ENCODE results near the gene WFDC2.
A peak's percentile ranks its signal among the peaks of the same experiment; 100 is the strongest.

The WFDC2 gene

DNA sequence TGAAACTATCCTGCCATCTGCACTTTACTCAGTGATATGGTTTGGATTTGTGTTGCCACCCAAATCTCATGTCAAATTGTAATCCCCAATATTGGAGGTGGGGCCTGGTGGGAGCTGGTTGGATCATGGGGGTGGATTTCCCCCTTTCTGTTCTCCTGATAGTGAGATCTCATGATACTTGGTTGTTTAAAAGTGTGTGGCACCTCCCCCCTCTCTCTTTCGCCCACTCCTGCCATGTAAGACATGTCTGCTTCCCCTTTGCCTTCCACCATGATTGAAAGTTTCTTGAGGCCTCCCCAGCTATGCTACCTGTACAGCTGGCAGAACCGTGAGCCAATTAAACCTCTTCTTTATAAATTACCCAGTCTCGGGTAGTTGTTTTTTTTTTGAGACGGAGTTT, 35.6 kb upstream of the WFDC2 start:
- Histone ChIP-seq H3K27me3 (ENCODE audit: control insufficient read depth in 2 of 2, insufficient read depth in 2 of 2, low read length in 2 of 2) (no peaks in the 10 kb centered on the region), H3K9me3 (ENCODE audit: control insufficient read depth in 2 of 2, low read length in 2 of 2) (no peaks in the 10 kb centered on the region), H3K4me3 (ENCODE audit: low read length in 2 of 2) (no peak overlapping the region), H3K27ac (ENCODE audit: low read depth in 2 of 2, low read length in 2 of 2) (no peak overlapping the region), H3K36me3 (ENCODE audit: control insufficient read depth in 2 of 2, insufficient read depth in 2 of 2, low read length in 2 of 2) (peaks cover 2 to 3% of the 10 kb centered on the region in 2 donors), H3K9ac (ENCODE audit: low read depth in 1 of 2, low read length in 2 of 2) (no peak overlapping the region), H3K4me1 (ENCODE audit: control insufficient read depth in 2 of 2, insufficient read depth in 2 of 2, low read length in 2 of 2) (no peaks in the 10 kb centered on the region)

DNA sequence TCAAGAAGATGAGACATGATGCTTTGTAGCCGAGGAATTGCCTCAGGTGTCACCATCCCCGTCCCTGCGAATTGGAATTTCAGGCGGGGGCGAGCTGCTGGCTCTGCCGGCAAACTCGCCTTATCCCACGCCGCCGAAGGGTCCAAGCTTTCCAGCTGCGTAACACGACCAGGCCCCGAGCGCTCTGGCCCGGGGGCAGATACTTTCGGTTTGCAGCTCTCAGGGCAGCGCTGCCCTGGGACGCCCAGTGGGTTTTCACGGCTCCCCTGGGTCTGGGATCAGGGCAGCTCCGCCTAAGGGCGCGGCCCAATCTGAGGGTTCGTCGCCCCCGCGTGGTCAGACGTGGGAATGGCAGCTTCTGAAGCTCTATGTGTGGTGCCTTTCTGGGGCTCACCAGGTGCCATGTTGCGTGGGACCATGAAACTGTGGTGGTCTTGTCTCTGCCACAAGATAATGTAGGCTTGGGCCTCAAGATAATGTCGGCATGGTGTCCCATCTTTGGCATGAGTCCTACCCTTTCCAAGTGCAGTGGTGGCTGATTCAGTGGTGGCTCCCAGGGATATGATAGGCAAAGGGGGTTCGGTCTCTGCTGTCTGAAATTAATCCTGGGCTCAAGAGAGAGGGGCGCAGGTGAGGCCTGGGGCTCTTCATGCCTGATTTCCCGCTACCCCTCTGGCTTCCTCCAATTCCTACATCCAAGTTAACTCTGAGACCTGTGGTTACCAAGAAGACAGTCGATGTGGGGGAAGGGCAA, 32.6 kb upstream of the WFDC2 start:
- peak overlapping the region; percentile 69 to 77 for H3K27ac ChIP-seq (ENCODE audit: low read depth in 2 of 2, low read length in 2 of 2)
- H3K9me3 ChIP-seq (ENCODE audit: control insufficient read depth in 2 of 2, low read length in 2 of 2) = no peaks in the 10 kb centered on the region
- H3K4me3 ChIP-seq (ENCODE audit: low read length in 2 of 2) = peak overlapping the region; percentile 66 to 85
- peaks cover 2 to 3% of the 10 kb centered on the region in 2 donors for H3K36me3 ChIP-seq (ENCODE audit: control insufficient read depth in 2 of 2, insufficient read depth in 2 of 2, low read length in 2 of 2)
- peak overlapping the region; percentile 83 to 87 for H3K9ac ChIP-seq (ENCODE audit: low read depth in 1 of 2, low read length in 2 of 2)
- H3K4me1 ChIP-seq (ENCODE audit: control insufficient read depth in 2 of 2, insufficient read depth in 2 of 2, low read length in 2 of 2) = no peaks in the 10 kb centered on the region
- H3K27me3 ChIP-seq (ENCODE audit: control insufficient read depth in 2 of 2, insufficient read depth in 2 of 2, low read length in 2 of 2) = no peaks in the 10 kb centered on the region

DNA sequence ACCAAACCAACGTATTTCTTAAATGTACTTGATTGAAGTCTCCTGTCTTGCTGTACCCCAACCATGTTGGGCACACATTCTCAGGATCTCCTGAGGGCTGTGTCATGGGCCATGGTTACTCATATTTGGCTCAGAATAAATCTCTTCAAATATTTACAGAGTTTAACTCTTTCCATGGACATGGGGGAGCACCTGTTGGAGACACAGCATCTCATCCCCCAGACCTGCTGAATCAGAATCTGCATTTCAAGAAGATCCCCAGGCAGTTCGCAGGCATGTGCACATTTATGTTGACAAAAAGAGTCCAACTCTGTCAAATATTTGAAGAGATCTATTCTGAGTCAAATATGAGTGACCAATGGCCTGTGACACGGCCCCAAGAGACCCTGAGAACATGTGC, 29.1 kb upstream of the WFDC2 start:
- no peaks in the 10 kb centered on the region for H3K9me3 ChIP-seq (ENCODE audit: control insufficient read depth in 2 of 2, low read length in 2 of 2)
- no peaks in the 10 kb centered on the region for H3K4me1 ChIP-seq (ENCODE audit: control insufficient read depth in 2 of 2, insufficient read depth in 2 of 2, low read length in 2 of 2)
- H3K9ac ChIP-seq (ENCODE audit: low read depth in 1 of 2, low read length in 2 of 2) = no peak overlapping the region
- no peaks in the 10 kb centered on the region for H3K27me3 ChIP-seq (ENCODE audit: control insufficient read depth in 2 of 2, insufficient read depth in 2 of 2, low read length in 2 of 2)
- H3K27ac ChIP-seq (ENCODE audit: low read depth in 2 of 2, low read length in 2 of 2) = no peak overlapping the region
- H3K4me3 ChIP-seq (ENCODE audit: low read length in 2 of 2) = no peak overlapping the region
- no peaks in the 10 kb centered on the region for H3K36me3 ChIP-seq (ENCODE audit: control insufficient read depth in 2 of 2, insufficient read depth in 2 of 2, low read length in 2 of 2)

DNA sequence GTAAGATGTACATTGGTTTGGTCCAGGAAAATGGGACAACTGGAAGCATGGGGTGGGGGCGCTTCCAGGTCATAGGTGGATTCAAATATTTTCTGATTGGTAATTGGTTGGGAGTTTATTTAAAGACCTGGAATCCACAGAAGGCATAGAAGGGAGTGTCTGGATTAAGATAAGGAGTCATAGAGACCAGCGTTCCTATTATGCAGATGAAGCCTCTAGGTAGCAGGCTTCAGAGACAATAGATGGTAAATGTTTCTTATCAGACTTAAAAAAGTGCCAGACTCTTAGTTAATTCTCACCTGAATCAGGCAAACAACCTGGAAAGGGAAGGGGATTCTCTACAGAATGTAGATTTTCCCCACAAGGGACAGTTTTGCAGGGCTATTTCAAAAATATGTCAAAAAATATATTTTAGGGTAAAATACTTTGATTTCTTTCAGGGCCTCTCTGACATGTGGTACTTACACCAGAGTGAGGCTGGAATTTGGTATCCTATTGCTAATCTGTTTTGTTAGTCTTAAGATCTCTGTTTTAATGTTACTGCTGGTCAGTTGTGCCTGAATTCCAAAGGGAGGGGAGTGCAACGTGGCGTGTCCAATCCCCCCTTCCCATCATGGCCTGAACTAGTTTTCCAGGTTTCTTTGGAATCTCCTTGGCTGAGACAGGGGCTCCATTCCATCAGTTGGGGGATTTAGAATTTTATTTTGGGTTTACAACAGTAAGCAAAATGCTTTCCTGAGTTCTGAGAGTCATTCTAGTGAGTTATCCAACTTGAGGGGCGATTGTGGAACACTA, 28.5 kb upstream of the WFDC2 start:
- Histone ChIP-seq H3K9me3 (ENCODE audit: control insufficient read depth in 2 of 2, low read length in 2 of 2) (no peaks in the 10 kb centered on the region), H3K27me3 (ENCODE audit: control insufficient read depth in 2 of 2, insufficient read depth in 2 of 2, low read length in 2 of 2) (no peaks in the 10 kb centered on the region), H3K9ac (ENCODE audit: low read depth in 1 of 2, low read length in 2 of 2) (no peak overlapping the region), H3K4me3 (ENCODE audit: low read length in 2 of 2) (no peak overlapping the region), H3K4me1 (ENCODE audit: control insufficient read depth in 2 of 2, insufficient read depth in 2 of 2, low read length in 2 of 2) (no peaks in the 10 kb centered on the region), H3K27ac (ENCODE audit: low read depth in 2 of 2, low read length in 2 of 2) (no peak overlapping the region), H3K36me3 (ENCODE audit: control insufficient read depth in 2 of 2, insufficient read depth in 2 of 2, low read length in 2 of 2) (no peaks in the 10 kb centered on the region)

DNA sequence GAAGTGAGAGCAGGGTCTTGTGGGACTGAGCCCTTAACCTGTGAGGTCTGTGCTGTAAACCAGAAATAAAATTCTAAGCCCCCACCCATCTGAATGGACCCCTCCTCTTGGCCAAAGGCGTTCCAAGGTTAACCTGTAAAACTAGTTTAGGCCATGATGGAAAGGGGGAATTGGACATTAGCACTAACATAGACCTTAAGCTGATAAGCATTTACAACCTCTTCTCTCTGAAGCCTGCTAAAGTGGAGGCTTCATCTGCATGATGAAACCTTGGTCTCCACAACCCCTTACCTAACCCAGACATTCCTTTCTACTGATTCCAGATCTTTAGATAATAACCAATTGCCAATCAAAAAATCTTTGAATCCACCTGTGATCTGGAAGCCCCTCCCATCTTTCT, 27.8 kb upstream of the WFDC2 start:
- Histone ChIP-seq H3K4me3 (ENCODE audit: low read length in 2 of 2) (no peak overlapping the region), H3K36me3 (ENCODE audit: control insufficient read depth in 2 of 2, insufficient read depth in 2 of 2, low read length in 2 of 2) (no peaks in the 10 kb centered on the region), H3K9ac (ENCODE audit: low read depth in 1 of 2, low read length in 2 of 2) (no peak overlapping the region), H3K27me3 (ENCODE audit: control insufficient read depth in 2 of 2, insufficient read depth in 2 of 2, low read length in 2 of 2) (no peaks in the 10 kb centered on the region), H3K4me1 (ENCODE audit: control insufficient read depth in 2 of 2, insufficient read depth in 2 of 2, low read length in 2 of 2) (no peaks in the 10 kb centered on the region), H3K27ac (ENCODE audit: low read depth in 2 of 2, low read length in 2 of 2) (no peak overlapping the region), H3K9me3 (ENCODE audit: control insufficient read depth in 2 of 2, low read length in 2 of 2) (no peaks in the 10 kb centered on the region)

DNA sequence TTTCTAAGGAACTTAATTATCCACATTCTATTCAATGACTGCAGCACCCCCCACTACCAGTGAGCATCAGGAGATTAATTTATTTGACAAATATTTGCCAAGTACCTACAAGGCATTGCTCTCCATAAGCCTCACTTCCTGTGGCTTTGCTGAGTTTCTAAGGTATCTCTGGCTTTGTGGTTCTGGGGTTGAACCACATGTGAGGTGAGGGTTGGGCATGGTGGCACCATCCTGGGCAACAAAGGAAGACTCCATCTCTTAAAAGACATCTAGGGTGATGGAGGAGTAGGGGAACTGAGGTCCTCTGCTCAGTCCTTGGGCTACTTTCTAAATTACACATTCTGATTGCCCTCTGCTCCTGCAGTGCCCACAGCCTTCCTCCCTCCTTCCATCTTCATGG, 25.5 kb upstream of the WFDC2 start:
- Histone ChIP-seq H3K9ac (ENCODE audit: low read depth in 1 of 2, low read length in 2 of 2) (no peak overlapping the region), H3K27ac (ENCODE audit: low read depth in 2 of 2, low read length in 2 of 2) (no peak overlapping the region), H3K4me3 (ENCODE audit: low read length in 2 of 2) (no peak overlapping the region), H3K9me3 (ENCODE audit: control insufficient read depth in 2 of 2, low read length in 2 of 2) (no peaks in the 10 kb centered on the region), H3K4me1 (ENCODE audit: control insufficient read depth in 2 of 2, insufficient read depth in 2 of 2, low read length in 2 of 2) (no peaks in the 10 kb centered on the region), H3K27me3 (ENCODE audit: control insufficient read depth in 2 of 2, insufficient read depth in 2 of 2, low read length in 2 of 2) (no peaks in the 10 kb centered on the region), H3K36me3 (ENCODE audit: control insufficient read depth in 2 of 2, insufficient read depth in 2 of 2, low read length in 2 of 2) (no peaks in the 10 kb centered on the region)

DNA sequence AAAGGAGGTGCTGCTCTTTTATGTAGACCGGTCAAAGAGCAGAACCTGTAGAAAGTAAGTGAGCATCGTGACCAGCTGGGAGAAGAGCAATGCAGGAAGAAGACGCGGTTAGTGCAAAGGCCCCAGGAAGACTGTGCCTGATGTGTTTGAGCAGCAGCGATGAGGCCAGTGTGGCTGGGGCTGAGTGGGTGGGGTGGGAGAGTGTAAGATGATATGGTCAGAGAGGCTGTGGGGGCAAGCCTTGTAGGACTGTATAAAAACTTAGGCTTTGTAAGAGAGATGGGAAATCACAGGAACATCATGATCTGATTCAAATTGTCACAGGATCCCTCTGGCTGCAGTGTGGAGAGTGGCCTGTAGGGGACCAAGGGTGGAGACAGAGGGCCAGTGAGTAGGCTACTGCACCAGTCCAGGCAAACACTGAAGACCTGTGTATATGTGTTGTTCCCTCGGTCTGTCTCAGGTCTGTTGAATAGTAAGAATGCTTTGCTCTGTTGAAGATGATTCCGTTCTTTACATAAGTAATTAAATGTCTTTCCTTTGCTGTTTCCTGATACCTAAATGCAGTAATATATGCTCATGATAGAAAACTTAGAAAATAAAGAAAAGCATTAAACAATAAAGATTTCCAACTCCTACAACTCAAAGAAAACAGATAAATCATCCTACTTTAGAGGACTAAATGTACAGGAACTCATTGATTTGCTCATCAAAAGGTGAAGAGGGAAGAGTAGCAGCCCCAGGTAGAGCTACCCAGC, 23.6 kb upstream of the WFDC2 start:
- Histone ChIP-seq H3K9ac (ENCODE audit: low read depth in 1 of 2, low read length in 2 of 2) (no peak overlapping the region), H3K36me3 (ENCODE audit: control insufficient read depth in 2 of 2, insufficient read depth in 2 of 2, low read length in 2 of 2) (no peaks in the 10 kb centered on the region), H3K27me3 (ENCODE audit: control insufficient read depth in 2 of 2, insufficient read depth in 2 of 2, low read length in 2 of 2) (no peaks in the 10 kb centered on the region), H3K4me3 (ENCODE audit: low read length in 2 of 2) (no peak overlapping the region), H3K27ac (ENCODE audit: low read depth in 2 of 2, low read length in 2 of 2) (no peak overlapping the region), H3K9me3 (ENCODE audit: control insufficient read depth in 2 of 2, low read length in 2 of 2) (no peaks in the 10 kb centered on the region), H3K4me1 (ENCODE audit: control insufficient read depth in 2 of 2, insufficient read depth in 2 of 2, low read length in 2 of 2) (peaks cover 7 to 8% of the 10 kb centered on the region in 2 donors)

DNA sequence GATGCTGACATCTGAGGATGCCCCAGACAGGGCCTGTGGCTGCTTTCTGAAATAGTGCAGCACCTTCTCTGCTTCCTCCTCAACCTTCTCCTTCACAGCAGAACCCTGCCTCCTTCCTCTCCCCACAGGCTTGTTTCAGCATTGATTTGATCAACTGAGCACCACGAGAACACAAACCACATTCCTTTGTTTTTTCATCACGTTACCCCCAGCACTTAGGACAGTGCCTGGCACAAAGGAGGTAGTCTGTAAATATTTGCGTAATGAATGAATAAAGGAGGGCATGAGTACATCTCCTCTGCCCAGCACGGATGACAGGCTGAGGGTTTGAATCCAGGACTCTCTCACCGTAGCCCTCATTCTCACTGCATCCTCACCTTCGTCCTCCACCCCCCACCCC, 21.3 kb upstream of the WFDC2 start:
- Histone ChIP-seq H3K9me3 (ENCODE audit: control insufficient read depth in 2 of 2, low read length in 2 of 2) (no peaks in the 10 kb centered on the region), H3K4me3 (ENCODE audit: low read length in 2 of 2) (no peak overlapping the region), H3K9ac (ENCODE audit: low read depth in 1 of 2, low read length in 2 of 2) (no peak overlapping the region), H3K27ac (ENCODE audit: low read depth in 2 of 2, low read length in 2 of 2) (no peak overlapping the region), H3K27me3 (ENCODE audit: control insufficient read depth in 2 of 2, insufficient read depth in 2 of 2, low read length in 2 of 2) (no peaks in the 10 kb centered on the region), H3K4me1 (ENCODE audit: control insufficient read depth in 2 of 2, insufficient read depth in 2 of 2, low read length in 2 of 2) (peaks cover 7 to 8% of the 10 kb centered on the region in 2 donors), H3K36me3 (ENCODE audit: control insufficient read depth in 2 of 2, insufficient read depth in 2 of 2, low read length in 2 of 2) (no peaks in the 10 kb centered on the region)

DNA sequence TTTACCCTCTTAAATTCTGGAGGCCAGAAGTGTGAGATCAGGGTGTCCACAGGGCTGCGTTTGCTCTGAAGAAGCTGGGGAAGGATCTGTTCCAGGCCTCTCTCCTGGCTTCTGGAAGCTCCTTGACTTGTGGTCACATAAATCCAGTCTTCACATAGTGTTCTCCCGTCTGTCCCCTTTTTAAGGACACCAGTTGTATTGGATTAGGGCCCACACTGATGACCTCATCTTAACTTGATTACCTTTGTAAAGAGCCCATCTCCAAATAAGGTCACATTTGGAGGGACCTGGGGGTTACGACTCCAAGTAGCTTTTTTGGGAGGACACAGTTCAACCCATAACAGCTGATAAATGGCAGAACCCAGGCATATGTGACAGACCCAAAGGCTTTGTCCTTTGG, 20.0 kb upstream of the WFDC2 start:
- Histone ChIP-seq H3K27me3 (ENCODE audit: control insufficient read depth in 2 of 2, insufficient read depth in 2 of 2, low read length in 2 of 2) (no peaks in the 10 kb centered on the region), H3K36me3 (ENCODE audit: control insufficient read depth in 2 of 2, insufficient read depth in 2 of 2, low read length in 2 of 2) (no peaks in the 10 kb centered on the region), H3K9me3 (ENCODE audit: control insufficient read depth in 2 of 2, low read length in 2 of 2) (no peaks in the 10 kb centered on the region), H3K4me1 (ENCODE audit: control insufficient read depth in 2 of 2, insufficient read depth in 2 of 2, low read length in 2 of 2) (peaks cover 7 to 8% of the 10 kb centered on the region in 2 donors), H3K9ac (ENCODE audit: low read depth in 1 of 2, low read length in 2 of 2) (no peak overlapping the region), H3K27ac (ENCODE audit: low read depth in 2 of 2, low read length in 2 of 2) (peak overlapping the region; percentile 49 to 66), H3K4me3 (ENCODE audit: low read length in 2 of 2) (no peak overlapping the region)
